ENCODE results near the gene ZSCAN5A.
"Not testable (repeated sequence)": the region's sequence is repeated elsewhere in the genome, so short reads cannot be mapped to it uniquely, and the experiment has no call there.

Gene ZSCAN5A

GRCh38 chr19:56273563-56274117 lies 41.0 kb downstream of the ZSCAN5A start:
- in situ Hi-C loops (cut with MboI; ENCODE audit: low sequenced_read_pairs) = no loop called here

DNA sequence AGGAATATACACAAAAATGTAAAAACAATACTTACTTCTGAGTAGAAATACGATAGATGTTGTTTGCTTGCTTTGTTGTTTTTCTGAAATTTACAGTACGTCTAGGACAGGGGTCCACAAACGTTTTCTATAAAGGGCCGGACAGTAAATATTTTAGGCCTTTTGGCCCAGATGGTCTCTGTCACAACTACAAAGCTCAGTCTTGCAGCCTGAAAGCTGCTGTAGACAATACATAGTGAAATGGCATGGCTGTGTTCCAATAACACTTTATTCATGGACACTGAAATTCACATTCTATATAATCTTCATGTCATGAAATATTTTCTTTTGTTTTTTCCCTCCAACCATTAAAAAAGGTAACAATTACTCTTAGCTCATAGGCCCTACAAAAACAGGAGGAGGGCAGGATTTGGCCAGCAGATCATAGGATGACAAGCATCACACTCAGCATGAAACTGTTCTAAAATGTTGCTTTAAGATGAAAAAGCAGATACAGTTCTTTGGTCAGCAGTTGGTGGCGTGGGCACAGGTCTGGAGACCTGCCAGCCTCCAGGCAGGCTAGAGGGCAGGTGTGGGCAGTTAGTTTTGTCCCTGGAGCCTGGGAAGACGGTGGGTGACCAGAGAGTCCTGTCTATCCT lies 42.4 kb downstream of the ZSCAN5A start, which contains the start of gene EDDM13:
EDDM13 (plus strand) TSS at position 588 of the 638 bp plus-strand sequence. CDS start 87 bp downstream, outside the sequence.
- in situ Hi-C loops (cut with MboI; ENCODE audit: low sequenced_read_pairs) = no loop called here

DNA sequence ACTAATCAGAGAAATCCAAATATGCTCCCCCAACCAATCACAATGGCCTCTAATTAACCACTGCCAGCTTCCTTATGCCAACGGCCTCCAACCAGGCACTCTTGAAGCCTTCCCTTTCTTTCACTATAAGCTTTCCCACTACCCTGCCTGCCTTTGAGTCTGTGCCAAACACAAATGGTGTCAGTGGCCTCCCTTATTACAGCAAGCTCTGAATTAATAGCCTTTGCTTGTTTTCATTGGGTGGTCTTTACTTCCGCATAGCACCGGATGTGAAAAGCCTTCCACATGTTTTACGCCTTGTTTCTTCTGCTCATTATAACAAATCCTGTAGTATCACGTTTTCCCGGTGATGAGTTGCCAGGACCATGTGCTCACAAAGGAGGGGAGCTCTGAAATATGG lies 43.5 kb downstream of the ZSCAN5A start:
- in situ Hi-C loops (cut with MboI; ENCODE audit: low sequenced_read_pairs) = no loop called here

DNA sequence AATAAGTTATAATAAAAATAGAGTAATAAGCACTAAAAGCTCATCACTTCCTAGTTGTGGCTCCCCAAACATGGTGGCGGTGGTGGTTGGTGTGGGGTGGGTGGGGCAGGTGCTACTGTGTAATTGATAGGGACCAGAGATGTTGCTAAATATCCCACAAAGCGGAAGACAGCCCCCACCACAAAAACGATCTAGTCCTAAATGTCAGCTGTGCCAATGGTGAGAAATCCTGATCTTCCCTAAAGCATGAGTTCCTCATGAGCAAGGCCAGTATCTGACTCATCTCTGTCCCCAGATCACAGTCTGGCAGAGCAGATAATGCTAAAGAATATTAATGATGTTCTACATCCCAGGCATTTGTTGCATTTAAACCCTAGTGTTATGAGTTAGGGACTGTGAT lies 44.0 kb downstream of the ZSCAN5A start:
- in situ Hi-C loops (cut with MboI; ENCODE audit: low sequenced_read_pairs) = no loop called here

- in situ Hi-C loops (cut with MboI; ENCODE audit: low sequenced_read_pairs) = no loop called here
Observed at GRCh38 chr19:56269348-56269747, 45.3 kb downstream of the ZSCAN5A start.

DNA sequence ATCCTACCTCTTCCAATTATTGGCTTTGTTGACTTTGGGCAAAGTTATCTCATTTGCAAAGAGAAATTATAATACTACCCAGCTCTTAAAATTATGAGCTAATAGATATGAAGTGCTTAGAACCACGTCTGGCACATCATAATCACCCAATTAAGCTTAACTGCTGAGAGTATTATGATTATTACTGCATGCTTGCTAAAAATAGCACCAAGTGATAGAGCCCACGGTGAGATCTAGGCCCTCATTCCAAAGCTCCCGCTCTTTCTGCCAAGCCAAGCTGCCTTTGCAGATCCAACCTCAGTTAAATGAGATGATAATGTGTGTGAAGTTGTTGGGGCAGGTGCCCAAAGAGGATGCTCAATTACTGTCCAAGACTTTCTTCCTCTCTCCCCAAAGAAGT lies 48.6 kb downstream of the ZSCAN5A start:
- in situ Hi-C loops (cut with MboI; ENCODE audit: low sequenced_read_pairs) = no loop called here

DNA sequence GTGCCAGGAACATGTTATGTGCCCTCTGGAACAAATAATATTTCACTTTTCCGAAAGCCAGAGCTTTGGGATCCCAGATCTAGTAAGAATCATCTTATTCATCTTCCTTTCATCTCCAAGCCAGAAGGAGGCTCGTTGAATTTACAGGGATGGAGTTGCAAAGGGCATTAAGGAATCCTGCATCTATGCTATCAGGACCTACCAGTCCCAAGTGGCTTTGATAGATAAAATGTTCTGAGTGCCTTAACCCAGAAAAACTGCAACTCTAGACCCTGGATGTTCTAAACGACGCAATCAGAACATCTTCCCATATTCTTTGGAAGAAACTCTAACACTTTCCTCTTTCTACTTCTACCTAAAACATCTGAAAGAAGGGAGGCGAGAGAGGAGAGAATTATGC lies 51.3 kb downstream of the ZSCAN5A start:
- in situ Hi-C loops (cut with MboI; ENCODE audit: low sequenced_read_pairs) = no loop called here

GRCh38 chr19:56261932-56262331 lies 52.7 kb downstream of the ZSCAN5A start:
- in situ Hi-C loops (cut with MboI; ENCODE audit: low sequenced_read_pairs) = not testable (repeated sequence)

GRCh38 chr19:56261145-56261544 lies 53.5 kb downstream of the ZSCAN5A start:
- in situ Hi-C loops (cut with MboI; ENCODE audit: low sequenced_read_pairs) = no loop called here

DNA sequence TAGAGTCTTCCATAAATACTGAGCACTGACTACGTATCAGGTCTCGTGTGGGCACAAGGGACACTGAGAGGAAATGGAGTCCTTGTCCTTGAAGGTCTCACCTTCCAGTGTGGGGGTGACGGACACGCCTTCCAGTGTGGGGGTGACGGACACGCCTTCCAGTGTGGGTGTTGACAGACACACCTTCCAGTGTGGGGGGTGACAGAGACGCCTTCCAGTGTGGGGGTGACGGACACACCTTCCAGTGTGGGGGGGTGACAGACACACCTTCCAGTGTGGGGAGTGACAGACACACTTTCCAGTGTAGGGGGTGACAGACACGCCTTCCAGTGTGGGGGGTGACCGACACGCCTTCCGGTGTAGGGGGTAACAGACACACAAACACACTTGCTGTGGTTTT lies 56.4 kb downstream of the ZSCAN5A start:
- in situ Hi-C loops (cut with MboI; ENCODE audit: low sequenced_read_pairs) = loop anchor here (10.0 kb wide), 1 partner anchor 67 kb away; no protein-coding TSS in a partner anchor

GRCh38 chr19:56253737-56254136 lies 60.9 kb downstream of the ZSCAN5A start:
- in situ Hi-C loops (cut with MboI; ENCODE audit: low sequenced_read_pairs) = loop anchor here (10.0 kb wide), 1 partner anchor 71 kb away; no protein-coding TSS in a partner anchor

GRCh38 chr19:56252699-56253422 lies 61.8 kb downstream of the ZSCAN5A start:
- in situ Hi-C loops (cut with MboI; ENCODE audit: low sequenced_read_pairs) = loop anchor here (10.0 kb wide), 1 partner anchor 72 kb away; no protein-coding TSS in a partner anchor

GRCh38 chr19:56248736-56249338 lies 65.8 kb downstream of the ZSCAN5A start:
- in situ Hi-C loops (cut with MboI; ENCODE audit: low sequenced_read_pairs) = loop anchor here (10.0 kb wide), 1 partner anchor 174 kb away; no protein-coding TSS in a partner anchor

GRCh38 chr19:56245764-56246163 lies 68.9 kb downstream of the ZSCAN5A start:
- in situ Hi-C loops (cut with MboI; ENCODE audit: low sequenced_read_pairs) = loop anchor here (10.0 kb wide), 1 partner anchor 171 kb away; no protein-coding TSS in a partner anchor

DNA sequence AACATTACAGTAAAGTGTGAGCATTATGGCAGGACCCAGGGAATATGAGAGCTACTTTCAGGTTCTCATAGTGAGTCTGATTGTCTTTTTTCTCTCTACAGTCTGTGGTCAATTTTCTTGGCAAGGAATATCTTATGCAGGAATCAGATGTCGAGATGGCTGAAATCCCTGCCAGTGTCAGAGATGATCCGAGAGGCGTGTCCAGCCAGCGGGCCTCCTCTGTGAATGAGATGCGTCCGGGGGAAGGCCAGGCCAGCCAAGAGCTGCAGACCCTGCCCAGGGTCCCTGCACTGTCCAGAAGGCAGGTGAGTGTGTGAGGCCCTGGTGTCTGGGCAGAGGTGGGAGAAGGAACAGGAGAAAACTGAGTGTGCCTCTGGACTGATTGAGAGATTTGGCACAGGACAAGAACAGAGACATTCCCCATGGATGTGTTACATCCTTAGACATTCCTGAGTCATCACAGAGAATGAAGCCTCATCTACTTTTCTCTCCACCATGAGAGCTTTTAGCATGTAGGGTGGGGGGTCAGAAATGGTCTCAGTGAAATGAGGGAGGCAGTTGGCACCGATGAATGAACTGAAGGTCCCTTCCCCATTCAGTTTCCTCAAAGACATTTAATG lies 69.4 kb downstream of the ZSCAN5A start:
- in situ Hi-C loops (cut with MboI; ENCODE audit: low sequenced_read_pairs) = loop anchor here (10.0 kb wide), 1 partner anchor 170 kb away; no protein-coding TSS in a partner anchor

GRCh38 chr19:56223481-56223880 lies 91.2 kb downstream of the ZSCAN5A start:
- in situ Hi-C loops (cut with MboI; ENCODE audit: low sequenced_read_pairs) = no loop called here

DNA sequence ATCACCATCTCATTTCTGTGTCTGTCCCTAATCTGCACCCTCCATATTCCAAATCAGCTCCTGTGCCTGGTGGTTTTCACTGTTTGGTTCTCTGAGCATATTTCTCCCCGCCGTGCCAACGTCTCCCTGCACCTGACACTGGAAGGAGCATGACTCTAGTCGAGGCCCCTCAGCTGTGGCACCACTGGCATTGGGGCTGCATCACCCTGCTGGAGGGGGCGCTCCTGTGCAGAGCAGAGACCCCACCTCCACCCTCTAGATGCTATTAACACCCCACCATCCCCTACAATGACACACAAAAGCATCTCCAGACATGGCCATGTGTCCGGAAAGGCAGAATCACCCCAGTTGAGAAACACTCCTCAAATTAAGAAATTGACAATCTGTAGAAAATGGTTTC lies 91.7 kb downstream of the ZSCAN5A start:
- in situ Hi-C loops (cut with MboI; ENCODE audit: low sequenced_read_pairs) = no loop called here

- in situ Hi-C loops (cut with MboI; ENCODE audit: low sequenced_read_pairs) = no loop called here
Observed at GRCh38 chr19:56221851-56222250, 92.8 kb downstream of the ZSCAN5A start.

GRCh38 chr19:56221442-56221841 lies 93.2 kb downstream of the ZSCAN5A start:
- in situ Hi-C loops (cut with MboI; ENCODE audit: low sequenced_read_pairs) = not testable (repeated sequence)

GRCh38 chr19:56218961-56219360 lies 95.7 kb downstream of the ZSCAN5A start:
- in situ Hi-C loops (cut with MboI; ENCODE audit: low sequenced_read_pairs) = no loop called here
